Stimulated activated CD4-positive, alpha-beta T cell treated with anti-CD3 and anti-CD28 coated beads, Interleukin-12 subunit alpha, Interleukin-12 subunit beta, amount 100 ng/mL, for 24 hours (primary cell): Measurements from ENCODE around the gene EEF2K.

Source experiments
- DNase-seq, 2 experiments: peaks; one replicate each; pipeline ENCODE4 v3.0.0-alpha.2; 2020; ENCODE audit warnings: low read depth in 2 of 2

Gene EEF2K

DNA sequence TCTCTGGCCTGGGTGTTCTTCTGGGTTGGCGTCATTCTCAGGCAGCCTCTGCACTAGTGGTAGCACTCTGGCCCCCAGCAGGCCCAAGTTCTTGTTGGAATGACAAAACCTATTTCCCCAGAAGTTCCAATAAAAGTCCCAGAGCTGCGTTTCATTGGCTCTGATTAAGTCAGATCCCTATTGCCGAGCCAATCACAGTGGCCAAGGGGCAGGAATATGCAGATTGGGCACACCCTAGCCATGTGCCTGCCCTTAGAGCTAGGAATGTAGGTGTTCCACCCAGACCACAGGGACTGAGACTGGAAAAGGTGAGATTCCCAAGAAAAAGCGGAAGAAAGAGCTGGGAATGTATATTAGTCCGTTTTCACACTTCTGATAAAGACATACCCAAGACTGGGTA is 46.2 kb downstream of the EEF2K start:
- no peak for DNase-seq

- no peak for DNase-seq
These were observed 47.2 kb downstream of the EEF2K start for GRCh38 chr16:22253272-22253671.

DNA sequence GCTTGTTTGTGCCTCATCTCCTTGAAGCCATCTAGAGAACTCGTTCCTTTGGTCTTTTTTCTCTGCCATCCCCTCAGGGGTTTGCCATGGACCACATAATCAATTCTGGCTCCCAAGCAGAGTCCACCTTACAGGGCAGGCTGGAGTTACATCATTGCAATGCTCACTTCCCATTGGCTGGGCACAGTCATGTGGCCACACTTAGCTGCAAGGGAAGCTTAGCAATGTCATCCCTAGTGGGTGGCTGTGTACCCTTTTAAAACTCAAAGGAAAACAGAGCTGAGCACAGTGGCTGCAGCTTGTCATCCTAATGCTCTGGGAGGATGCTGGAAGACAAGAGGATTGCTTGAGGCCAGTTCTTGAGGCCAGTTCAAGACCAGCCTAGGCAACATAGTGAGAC is 49.3 kb downstream of the EEF2K start:
- no peak for DNase-seq

GRCh38 chr16:22257440-22257839 is 51.4 kb downstream of the EEF2K start:
- DNase-seq, result no peak

DNA sequence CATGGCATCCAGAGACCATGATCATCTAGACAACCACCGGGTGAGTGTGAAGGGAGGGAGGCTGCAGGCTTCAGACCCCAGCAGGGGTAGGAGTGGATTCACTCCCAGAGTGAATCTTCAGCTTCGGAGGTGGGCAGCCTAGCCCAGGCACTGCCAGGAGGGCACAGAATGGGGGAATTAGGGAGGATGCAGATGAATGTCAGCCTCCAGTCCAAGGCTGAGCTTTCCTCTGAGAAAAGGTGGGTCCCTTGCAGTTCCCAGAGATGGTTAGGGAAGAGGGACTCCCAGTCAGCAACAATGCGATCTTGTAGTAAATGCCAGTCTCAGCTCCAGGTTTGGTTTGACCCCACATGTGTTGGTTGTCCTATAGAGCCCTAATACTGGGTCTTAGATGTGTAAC is 54.4 kb downstream of the EEF2K start:
- DNase-seq, result no peak

DNA sequence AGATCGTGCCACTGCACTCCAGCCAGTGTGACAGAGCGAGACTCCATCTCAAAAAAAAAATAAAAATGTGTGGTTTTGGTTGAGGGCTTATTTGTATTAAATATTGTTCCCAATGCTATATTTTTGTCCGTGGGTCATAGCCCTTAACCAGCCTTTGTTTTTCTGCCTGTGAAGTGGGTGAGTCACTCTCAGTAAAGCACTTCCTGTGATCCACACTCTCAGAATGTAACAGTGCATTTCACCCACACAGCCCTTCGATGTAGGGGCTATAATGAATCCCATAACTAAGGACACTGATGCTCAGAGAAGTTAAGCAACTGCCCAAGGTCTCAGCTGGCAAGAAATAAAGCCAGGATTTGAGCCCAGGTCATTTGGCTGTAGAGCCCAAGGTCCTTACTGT is 56.4 kb downstream of the EEF2K start:
- DNase-seq, result no peak

DNA sequence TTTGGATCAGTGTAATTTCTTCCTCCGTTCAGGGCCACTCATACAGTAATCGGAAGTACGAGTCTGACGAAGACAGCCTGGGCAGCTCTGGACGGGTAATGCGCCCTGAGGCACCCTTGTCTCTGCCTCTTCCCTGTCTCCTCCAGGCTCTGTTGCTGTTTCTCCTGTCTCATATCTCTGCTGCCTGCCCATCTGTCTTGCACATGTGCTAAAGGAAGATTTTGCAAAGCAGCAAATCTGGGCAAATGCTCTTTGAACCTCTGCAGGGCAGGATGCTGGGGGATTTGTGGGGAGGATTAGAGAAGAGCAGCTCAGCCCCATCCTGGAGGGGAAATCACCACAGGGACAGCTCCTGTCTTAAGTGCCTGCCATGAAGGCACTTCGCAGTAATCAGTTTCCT is 58.7 kb downstream of the EEF2K start:
- DNase-seq, result no peak

DNA sequence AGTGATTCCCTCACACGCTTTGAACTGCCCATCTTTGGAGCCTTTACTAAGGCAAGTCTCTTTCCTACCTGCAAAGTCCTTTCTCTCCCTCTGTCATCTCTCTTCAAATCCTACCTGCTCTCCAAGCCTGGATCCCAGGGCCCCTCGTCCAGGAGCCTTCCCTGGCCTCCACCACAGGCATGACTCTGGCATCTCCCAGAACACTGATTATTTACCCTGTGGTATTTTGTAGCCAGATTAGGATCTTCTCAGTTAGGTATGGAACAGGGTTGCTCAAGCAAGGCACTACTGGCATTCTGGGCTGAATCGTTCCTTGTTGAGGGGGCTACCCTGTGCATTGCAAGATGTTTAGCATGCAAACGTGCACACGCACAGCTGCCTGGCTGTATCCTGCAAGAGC is 59.3 kb downstream of the EEF2K start:
- no peak for DNase-seq

DNA sequence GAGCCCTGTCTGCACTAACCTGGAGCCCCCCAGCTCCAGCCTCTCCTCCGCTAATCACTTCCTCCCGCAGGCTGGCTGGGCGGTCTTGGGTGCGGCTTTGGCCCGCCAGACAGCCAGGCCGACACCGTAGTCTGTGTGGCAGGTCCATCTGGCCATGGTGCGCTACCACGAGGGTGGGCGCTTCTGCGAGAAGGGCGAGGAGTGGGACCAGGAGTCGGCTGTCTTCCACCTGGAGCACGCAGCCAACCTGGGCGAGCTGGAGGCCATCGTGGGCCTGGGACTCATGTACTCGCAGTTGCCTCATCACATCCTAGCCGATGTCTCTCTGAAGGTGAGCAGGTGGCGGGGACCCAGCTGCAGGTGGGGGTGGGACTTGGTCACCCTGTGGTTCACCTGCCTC is 60.5 kb downstream of the EEF2K start:
- no peak for DNase-seq

GRCh38 chr16:22267764-22268163 is 61.7 kb downstream of the EEF2K start:
- DNase-seq, result no peak

- DNase-seq, result no peak
These were observed 64.4 kb downstream of the EEF2K start for GRCh38 chr16:22270525-22270924.

GRCh38 chr16:22272870-22273650 is 67.0 kb downstream of the EEF2K start:
- no peak for DNase-seq

- DNase-seq, result no peak
These were observed 68.8 kb downstream of the EEF2K start for GRCh38 chr16:22274916-22275315.

- no peak for DNase-seq
These were observed 72.6 kb downstream of the EEF2K start for GRCh38 chr16:22278441-22279230.

- no peak for DNase-seq
These were observed 76.3 kb downstream of the EEF2K start for GRCh38 chr16:22282254-22282892.

DNA sequence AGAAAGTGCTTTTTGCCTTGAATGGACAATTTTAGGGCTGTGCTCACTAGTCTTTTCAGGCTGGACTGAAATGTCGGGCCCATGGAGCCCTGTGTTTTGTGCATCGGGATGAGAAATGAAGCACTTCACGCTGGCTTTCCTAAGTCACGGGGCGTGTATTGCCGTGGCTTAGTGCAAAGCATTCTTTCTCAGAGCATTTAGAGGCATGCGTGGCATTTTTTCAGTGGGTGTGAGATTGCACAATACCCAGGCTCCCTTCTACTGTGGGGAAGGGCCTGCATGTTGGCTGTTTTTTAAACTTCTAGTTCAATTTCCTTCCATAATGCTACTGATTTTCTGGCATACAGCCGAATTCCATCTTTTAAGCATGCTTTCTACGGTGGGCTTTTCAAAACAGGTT is 78.6 kb downstream of the EEF2K start:
- DNase-seq, result no peak

DNA sequence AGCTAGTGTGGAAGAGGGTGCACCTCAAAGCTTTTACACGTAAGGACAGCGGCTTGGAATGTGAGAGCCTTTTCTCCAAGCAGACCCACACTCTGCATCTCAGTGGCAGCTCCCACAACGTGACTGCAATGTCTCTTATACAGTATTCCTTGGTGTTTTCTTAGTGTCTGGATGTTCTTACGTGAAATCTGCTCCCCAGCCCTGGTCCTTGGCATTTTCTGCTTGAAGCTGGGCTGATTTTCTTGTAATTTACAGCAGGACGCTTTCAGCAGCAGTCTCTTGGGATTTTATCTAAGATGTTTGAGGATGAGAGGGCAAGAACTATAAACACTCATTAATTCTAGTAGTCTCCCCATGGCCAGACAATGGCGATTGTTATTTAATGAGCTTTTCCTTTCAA is 79.0 kb downstream of the EEF2K start:
- no peak for DNase-seq

- DNase-seq, result no peak
These were observed 84.9 kb downstream of the EEF2K start for GRCh38 chr16:22291020-22291419.

DNA sequence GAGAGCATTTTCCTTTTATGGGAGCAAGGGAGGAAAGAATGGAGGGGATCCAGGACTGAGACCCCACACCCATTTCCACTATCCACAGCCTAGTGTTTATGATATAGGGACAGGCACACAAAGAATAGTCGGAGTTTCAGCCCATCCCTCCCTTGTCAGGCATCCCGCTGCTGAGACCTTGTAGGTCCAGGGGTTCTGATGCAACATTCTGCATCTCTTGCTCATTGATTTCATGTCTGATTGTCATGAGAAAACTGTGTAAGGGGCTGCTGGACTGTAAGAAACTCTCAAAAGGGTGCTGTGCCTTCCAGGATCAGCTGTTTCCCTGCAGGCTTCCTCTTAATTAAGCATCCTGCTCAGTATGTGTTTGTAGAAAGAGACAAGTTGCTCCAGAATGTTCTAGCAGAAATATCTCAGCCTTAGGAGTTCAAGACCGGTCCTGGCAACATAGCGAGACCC is 85.8 kb downstream of the EEF2K start:
- no peak for DNase-seq

GRCh38 chr16:22292320-22292719 is 86.2 kb downstream of the EEF2K start:
- no peak for DNase-seq

DNA sequence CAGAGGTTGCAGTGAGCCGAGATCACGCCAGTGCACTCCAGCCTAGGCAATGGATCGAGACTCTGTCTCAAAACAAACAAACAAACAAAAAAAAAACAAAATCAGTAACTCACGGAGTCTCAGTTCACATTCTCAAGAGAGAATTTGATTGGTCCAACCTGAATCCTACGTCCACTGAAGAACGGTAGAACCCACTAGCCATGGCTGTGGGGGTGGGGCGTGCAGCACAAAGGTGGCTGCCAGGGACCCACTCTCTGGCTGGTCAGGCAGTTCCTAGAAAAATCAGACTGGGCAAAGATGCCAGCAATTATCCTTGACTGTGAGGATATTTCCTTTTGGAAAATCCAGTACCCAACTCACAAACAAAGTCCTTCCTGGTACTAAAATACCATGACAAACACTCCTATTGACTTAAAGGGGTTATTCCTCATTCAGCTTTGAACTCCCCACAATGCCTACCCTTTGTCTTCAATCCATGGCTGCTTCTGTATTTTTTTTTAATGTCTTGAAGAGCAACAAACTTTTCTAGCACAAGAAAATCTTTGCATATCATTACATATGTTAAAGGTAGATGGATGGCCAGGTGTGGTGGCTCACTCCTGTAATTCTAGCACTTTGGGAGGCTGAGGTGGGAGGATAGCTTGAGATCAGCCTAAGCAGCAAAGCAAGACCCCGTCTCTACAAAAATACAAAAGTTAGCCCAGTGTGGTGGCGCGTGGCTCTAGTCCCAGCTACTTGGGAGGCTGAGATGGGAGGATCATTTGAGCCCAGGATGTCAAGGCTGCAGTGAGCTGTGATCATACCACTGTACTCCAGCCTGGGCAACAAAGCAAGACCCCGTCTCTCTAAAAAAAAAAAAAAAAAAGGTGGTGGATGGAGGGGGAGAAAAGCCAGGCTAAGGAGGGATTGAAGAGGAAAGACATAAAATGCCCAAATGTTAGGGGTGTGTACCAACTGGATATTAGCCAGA is 87.3 kb downstream of the EEF2K start:
- DNase-seq, result no peak
